AML-193 (cell line): ENCODE results near the gene PDCD10.

Source experiments
- DNase-seq, 2 experiments: peaks; one replicate each; lab custom pipeline; 2025; lab: John Stamatoyannopoulos, UW

PDCD10 gene

DNA sequence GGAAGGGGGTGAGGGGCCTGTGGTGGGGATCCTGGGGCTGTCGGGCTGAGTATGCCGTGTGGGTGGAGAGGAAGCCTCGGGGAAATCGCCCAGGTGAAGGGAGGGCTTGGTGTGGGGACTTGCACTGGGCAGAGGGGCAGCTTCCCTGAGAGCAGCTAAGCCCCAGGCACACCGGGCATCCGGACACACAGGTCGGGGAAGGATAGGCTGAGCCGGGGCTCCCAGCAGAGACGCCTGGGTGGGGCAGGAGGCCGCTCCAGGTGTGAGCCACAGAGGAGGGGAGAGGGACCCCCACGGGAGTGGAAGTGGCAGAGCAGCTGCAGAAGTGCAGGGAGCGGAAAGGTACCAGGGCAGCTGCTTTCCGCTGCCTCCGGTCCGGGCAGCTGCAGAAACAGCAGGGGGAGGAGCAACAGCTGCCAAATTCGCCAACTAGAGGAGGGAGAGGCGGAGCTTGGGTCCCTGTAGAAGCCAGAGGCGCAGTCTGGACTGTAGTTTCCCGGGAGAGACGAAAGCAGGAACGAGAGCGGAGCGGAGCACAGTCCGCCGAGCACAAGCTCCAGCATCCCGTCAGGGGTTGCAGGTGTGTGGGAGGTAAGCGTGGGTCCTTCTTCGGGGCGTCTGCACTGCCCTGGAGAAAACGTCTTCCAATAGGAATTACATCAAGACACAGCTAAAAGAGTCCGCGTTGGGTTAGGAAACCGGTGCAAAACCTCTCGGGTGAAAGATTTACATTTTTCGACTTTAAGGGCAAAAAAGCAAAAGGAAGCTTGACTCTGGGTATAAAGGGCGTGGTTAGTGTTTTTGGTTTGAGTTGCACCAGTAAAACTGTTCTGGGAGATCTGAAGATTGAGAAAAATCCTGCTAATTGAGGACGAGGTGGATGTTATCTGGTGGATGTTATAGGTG, 794 bp upstream of the PDCD10 start, which contains the start of gene SERPINI1:
SERPINI1 (plus strand) TSS at position 489 of the 906 bp plus-strand sequence. CDS start 53,408 bp downstream, outside the sequence.
- peak; percentile 93 to 96 for DNase-seq

DNA sequence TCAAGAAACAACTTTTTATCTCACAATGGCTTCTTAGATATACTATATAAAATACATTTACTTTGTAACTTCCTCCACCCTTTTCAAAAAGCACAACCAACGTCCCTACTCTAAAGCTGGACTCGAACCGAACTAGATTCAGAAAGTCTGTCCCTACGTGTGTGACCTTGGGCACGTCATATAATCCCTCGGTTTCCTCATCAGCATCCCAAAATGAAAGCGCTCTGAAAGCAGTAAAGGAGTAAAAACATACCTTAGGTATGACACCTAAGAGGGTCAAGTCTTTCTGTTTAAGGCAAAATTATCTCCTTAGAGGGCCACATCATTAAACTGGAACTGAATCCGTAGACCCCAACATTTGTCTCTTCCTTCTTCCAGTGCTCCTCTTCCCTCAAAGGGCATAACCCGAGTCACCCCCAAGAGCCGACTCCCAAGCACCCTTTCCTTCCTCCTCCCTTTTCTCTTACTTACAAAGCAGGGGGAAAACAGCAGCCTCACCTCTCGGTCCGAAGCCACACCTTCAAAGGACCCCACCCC, 663 bp downstream of the PDCD10 start:
- peak; percentile 54 to 67 for DNase-seq

DNA sequence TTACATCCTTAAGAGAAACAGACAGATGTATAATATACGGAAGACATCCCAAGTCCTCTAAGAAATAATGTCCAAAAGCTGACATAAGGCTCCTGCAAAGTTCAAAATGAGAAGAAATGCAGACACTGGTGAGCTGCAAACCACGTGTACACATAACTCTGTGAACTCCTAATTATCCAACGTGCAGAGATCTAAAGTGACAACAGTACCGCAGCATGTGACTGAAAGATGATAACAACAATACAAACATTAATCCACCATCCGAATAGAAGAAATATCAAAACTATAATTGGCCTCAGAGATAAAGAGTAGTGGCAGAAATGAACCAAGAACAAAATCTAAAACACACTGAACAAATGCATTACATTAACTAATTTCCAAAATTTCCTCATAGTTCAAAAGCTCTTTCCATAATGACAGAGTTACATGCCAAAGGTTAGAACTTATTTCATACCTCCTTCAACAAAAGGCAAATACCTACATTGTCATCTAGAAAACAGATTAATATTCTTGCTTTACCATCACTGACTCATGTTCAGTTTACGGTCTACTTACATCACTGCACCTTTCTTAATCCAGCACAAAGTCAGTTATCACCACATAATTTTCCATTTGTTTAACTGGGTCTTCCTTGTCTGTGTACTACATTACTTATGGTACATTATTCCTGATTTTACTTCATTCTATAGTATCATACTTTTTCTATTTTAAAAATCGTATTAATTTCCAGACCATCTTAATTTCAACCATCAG, 2.2 kb downstream of the PDCD10 start:
- no peak for DNase-seq

DNA sequence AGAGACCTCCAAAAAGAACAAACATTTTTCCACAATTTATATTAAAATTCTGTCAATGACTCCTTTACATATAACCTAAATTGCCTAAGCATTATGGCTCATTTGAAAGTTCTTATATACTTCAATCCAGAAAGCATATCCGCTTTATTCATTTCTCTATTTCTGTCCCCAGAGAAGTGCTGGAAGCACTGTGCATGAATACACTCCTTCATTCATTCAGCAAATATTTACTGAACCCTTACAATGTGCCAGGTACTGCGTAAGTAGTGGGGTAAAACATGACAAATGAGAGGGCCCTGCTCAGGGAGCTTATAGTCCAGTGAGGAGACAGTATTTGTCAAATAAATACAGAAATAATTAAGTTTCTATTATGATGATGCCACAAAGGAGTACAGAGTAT, 3.3 kb downstream of the PDCD10 start:
- DNase-seq, result no peak

DNA sequence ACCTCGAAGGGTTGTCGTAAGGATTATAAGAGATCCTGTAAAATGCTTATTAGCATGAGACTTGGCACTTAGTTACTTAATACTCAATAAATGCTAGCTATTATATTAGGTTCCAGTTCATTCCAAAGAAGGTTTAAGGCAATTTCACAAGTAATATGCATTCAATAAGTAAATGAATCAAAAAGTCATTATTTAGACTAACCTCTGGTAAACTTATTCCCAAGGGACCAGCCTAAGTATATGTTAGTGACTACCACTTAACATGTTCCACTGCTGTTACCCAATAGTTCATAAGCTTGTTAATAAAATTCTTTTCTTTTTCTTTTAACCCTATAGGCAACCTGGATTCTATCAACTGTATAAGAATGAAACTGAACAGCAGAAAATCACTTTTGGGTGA, 5.1 kb downstream of the PDCD10 start:
- DNase-seq, result no peak

DNA sequence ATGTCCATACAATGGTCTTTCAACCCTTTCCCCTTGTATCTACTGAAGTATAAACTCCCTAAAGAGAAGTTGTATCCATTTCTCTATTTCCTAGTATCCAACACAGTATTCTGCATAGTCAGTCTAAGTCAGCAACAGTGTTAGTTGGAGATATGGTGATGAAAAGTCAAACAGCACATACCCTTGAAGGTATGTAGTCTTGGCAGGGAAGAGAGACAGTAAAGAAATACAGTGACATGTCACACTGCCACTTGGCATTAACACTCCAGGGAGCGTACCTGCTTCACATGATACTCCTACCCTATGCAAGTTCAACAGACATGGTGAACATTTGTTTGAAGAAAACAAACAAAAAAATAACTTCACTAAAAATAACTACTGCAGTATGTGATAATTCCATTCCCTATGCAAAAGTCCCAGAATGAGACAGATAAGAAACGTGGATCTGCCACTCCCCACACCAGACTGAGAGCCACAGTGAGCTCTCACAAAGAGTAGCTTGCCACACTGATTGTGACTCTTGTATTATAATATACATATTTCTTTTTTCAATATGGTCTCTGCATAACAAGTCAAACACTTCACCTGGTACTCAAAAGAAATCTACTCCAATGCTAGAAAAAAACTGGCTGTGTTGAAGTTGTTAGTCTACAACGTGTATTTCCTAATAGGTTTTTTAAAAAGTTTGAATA, 5.9 kb downstream of the PDCD10 start:
- no peak for DNase-seq

DNA sequence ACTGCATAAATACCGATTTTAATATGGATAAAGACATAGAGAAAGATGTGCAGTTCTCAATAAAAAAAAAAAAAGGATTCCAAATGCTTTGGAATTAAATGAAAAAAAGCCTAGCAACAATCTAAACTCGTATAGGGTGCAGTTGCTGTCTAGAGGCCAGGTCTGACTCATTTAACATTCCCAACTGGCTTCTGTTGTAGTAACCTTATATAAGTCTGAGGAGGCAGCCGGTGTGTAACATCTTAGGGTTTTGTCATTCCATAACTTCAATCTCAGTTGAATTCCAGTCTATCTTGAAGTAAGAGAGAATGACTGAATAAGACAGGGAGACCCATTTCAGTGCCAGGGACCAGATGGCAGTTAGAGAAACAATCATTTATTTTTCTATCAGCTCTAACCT, 6.5 kb downstream of the PDCD10 start:
- DNase-seq, result no peak

DNA sequence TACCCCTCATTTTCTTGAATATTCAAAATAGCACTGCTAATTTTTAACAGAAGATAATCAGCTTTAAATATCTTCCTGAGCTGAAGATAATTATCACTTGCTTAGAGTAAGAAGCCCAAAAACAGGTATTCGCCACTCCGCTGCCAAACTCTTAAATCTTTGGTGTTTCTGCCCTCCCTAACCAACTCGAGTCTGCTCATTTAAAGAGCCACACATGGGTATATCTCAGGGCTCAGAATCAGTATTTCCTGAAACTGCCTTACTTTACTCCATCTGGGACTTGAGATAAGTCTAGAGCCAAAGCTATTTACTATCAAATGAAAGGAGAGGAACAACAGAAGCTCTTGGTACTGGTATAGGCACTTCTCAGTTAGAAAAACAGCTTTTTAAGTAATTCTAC, 10.8 kb downstream of the PDCD10 start:
- no peak for DNase-seq

DNA sequence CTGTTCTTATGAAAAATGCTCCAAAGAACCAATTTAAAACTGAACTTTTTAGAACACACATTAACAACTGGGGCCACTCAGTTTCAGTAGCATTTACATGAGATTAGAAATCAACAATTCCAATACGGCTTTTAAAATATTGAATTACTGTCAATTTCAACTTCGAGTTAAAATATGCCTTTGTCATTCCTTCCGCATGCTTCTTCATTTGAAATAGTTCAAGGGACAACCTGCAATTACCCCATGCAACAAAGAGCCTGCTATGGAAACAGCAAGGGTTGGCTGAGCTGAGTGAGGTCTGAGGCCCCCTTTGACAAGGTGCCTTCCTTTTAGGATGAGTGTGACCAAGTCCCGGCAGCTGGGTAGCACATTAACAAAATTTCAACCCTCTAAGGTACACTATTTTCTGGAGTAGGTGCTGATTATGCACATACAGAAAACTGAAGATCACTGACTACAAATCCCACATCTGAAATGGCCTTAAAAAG, 11.6 kb downstream of the PDCD10 start:
- no peak for DNase-seq

DNA sequence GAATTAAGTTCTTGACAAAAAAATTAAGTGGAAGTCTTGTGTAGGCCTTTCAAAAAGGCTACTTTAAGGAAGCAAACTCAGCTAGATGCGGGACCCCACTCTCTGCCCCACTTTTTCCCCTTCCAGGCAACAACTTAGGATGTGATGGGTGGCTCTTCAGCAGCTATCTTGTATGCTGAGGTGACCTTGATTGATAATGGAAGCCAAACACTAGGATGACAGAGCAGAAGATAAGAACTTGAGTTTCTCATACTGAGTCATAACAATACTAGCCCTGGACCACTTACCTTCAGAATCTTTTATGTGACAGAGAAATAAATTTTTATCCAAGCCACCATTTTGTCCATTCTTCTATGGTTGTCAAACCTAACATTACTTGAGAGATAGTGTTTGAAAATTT, 16.1 kb downstream of the PDCD10 start:
- no peak for DNase-seq

DNA sequence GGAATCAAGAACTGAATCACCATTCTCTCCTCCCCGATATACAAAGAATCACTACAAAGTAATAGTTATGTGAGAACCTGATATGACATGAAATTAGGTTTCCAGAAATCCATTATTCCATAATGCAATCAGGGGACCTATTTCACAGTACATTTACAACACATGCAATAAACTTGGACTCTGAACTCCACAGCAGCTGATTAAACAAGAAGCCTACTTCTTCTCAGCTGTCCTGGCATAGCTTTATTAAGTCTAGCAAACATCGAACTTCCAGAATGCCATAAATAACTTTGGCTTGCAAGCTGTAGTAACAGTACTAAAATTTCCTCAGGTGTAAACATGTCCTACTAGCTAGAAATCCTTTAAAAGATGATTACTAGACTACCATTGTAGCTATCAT, 17.8 kb downstream of the PDCD10 start:
- DNase-seq, result no peak

DNA sequence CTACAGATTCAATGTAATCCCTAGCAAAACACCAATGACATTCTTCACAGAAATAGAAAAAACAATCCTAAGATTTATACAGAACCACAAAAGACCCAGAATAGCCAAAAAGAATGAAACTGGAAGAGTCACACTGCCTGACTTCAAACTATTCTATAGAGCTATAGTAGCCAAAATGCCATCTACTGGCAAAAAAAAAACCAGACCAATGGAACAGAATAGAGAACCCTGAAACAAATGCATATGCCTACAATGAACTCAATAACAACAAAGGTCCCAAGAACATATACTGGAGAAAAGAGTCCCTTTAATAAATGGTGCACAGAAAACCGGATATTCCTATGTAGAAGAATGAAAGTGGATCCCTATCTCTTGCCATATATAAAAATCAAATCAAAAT, 19.8 kb downstream of the PDCD10 start:
- DNase-seq, result no peak

DNA sequence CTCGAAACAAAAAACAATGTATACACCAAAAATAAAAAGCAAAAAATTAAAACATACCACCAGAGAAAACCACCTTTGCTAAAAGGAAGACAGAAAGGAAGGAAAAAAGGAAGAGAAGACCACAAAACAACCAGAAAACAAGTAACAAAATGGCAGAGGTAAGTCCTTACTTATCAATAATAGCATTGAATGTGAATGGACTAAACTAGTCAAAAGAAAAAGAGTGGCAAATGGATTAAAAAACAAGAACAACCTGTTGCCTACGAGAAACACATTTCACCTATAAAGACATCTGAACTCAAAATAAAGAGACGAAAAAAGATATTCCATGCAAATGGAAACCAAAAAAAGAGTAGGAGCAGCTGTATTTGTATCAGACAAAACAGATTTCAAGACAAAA, 22.2 kb downstream of the PDCD10 start:
- no peak for DNase-seq

DNA sequence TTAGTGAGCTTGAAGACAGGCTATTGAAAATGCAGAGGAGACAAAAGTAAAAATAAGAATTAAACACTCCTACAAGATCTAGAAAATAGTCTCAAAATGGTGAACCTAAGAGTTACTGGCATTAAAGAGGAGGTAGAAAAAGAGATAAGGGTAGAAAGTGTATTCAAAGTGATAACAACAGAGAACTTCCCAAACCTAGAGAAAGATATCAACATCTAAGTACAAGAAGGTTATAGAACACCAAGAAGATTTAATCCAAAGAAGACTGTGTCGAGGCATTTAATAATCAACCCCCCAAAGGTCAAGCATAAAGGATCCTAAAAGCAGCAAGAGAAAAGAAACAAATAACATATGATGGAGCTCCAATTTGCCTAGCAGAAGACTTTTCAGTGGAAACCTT, 23.3 kb downstream of the PDCD10 start:
- DNase-seq, result no peak

DNA sequence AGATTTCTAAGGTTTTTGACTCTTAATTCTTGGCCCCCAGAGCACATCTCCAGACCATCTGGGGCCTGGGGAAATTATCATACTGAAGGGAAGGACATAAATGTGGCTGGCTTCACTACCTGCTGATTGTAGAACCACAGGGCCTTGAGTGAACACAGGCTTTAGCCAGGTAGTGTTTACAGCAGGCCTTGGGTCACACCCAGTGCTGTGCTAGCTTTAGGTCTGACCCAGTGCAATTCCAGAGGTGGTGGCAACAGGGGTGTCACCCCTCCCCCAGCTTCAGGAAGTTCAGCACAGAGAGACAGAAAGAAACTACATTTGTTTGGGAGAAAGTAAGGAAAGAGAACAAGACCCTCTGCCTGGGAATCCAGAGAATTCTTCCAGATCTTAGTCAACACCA, 24.1 kb downstream of the PDCD10 start:
- DNase-seq, result no peak

DNA sequence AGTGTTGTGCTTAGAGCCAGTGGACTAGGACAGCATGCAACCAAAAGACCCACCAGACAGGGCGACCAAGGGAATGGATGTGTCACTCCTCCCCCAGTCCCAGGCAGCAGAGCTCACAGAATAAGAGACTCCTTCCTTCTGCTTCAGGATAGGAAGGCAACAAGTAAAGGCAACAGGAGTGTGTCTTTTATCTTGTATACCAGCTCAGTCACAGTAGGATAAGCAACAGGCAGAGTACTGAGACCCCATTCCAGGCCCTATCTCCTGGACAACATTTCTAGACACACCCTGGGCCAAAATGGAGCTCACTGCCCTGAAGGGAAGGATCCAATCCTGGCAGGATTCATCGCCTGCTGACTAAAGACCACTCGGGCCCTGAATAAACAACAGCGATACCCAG, 25.0 kb downstream of the PDCD10 start:
- no peak for DNase-seq

DNA sequence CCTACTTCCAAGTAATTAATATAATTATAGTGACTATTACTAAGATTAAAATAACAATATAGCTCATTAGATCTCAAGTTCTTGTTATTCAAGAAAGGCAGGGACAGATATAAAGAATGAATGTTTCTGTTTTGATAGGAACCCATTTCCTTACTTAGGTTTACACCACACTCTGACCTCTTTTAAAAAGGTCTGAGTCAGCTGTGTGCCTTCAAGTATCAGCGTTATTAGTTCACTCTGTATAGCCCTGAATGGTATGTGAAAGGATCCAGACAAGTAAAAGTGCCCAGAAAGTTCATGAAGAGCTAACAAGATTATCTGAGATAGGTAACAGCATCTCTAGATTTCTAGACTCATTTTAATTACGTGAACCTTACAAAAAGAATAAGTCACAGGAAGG, 28.9 kb downstream of the PDCD10 start:
- DNase-seq, result no peak

DNA sequence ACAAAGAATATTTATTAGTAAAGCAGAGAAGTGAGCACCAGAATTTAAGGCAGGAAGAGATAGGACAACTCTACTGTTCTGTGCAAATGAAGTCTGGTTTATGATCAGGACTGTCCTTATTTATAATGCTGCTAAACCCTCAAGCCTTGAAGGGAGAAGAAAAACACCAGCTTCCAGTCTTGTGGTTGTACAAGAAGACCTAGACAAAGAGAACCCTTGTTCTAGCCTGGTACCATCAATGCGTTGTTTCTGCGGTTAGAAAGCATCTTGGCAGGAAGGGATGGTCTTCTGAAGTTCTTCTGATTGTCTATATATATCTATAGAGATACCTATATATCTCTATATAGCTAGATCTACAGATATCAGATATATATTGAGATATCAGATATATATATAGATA, 33.8 kb downstream of the PDCD10 start:
- DNase-seq, result no peak

DNA sequence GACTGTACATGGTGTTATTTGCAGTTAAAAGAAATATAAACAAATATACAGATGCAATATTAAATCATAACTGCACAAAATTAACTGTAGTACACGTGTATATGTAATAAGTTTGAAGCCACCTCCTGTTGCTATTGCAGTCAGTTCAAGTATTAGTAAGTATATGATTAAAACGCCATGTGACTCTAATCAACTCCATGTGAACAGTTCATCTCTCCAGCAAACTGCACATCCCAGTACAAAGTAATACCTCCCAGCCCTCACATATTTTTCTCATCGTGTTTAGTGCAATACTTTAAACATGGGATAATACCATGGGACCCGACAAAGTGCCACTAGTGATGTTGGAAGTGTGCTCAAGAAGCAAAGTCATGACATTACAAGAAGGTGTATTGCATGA, 34.6 kb downstream of the PDCD10 start:
- DNase-seq, result no peak

DNA sequence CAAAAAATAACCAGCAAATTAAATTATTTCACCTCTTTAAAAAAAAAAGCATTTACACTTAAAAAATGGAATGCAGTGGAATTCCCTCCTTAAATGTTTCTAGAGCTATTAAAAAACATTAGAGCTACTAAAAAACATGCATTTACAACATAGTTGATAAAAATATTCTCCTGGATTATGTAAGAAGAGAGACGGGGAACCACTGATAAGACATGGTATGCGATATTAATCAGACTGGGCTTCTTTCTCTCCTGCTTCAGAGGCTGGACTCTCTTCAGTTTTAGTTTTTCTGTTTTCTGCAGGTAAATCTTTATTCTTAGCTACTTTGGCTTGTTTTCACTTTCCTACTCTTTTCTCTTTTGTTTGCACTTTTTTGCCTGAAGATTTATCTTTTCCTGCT, 40.6 kb downstream of the PDCD10 start:
- no peak for DNase-seq

DNA sequence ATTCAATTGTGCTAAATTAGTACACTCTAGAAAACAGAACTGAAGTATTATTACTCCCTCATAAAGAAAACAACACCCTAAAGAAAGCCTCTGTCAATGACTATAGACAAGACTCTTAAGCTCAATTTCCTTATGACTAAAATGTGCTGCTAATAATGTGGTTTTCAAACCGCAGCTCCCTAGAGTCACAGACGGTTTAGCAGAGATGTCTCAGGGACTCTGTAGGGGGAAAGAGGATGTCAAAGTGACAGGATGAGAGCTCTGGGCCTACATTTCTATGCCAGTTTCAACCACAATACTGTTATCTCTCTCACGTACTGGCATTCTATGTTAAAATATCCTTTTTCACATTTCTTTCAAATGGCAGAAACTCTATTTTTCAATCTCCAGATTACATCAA, 43.3 kb downstream of the PDCD10 start:
- peak; percentile 58 to 66 for DNase-seq

DNA sequence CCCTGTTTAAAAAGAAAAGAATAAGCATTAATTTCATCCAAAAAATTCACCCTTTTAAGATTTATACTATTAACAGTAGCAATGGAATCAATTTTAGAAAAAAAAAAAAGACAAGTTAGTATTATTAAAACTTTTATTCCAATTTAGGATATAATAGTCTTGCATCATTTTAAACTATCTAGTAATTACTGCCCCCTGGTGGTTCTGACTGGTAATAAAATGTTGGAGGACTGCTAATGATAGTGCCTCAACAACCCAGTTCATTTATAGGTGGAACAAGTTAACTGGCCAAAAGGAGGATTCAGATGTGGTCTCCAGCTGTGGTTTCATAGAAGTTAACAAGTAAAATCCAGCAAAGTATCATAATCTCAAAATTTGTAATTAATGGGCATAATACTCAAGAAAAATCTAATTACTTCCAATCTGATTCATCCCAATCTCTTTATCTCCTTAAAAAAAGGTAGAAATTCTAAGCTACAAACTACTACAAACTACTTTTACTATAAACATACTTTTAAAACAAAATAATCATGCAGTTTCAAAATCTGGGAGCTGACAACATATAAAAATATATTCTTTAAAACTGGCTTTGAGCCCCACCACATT, 50.2 kb downstream of the PDCD10 start:
- peak; percentile 74 to 78 for DNase-seq
